Activated T-cell treated with anti-CD3 and anti-CD28 coated beads, Interleukin-2, amount 50 U/mL, for 4 hours (primary cell): Measurements from ENCODE around the gene KRTAP2-1. TPM values are rescaled to one million over a fixed set of nuclear protein-coding genes. Genes with fewer than 3 reads are reported as not detected.
"Not testable (repeated sequence)": the region's sequence is repeated elsewhere in the genome, so short reads cannot be mapped to it uniquely, and the experiment has no call there.

ENCODE experiments used
- ATAC-seq, 2 donors: fragments of 200-7000 bp; cut with Tn5 transposase; one replicate each; pipeline ENCODE4 v1.10.0; 2021
- DNase-seq: peaks from one replicate; pipeline ENCODE4 v3.0.0-alpha.2; 2020
- H3K27me3 Mint-ChIP-seq: one replicate; pipeline ENCODE4 v1.8.0; 2021; ENCODE audit warnings: low read depth, mixed read lengths
- H3K36me3 Mint-ChIP-seq: one replicate; pipeline ENCODE4 v1.8.0; 2022; ENCODE audit warnings: mixed read lengths; ENCODE audit not compliant: insufficient read depth
- H3K4me1 Mint-ChIP-seq: one replicate; pipeline ENCODE4 v1.8.0; 2021; ENCODE audit warnings: low read depth, mixed read lengths
- H3K4me3 Mint-ChIP-seq: one replicate; pipeline ENCODE4 v1.8.0; 2021; ENCODE audit warnings: mild to moderate bottlenecking, moderate library complexity, mixed read lengths
- H3K9me3 Mint-ChIP-seq: one replicate; pipeline ENCODE4 v1.8.0; 2021; ENCODE audit warnings: mixed read lengths
- total RNA-seq, 3 donors: library from RNA; stranded (reverse); gene quantifications; one replicate each; pipeline ENCODE4 v1.2.1, GENCODE V29; 2021

KRTAP2-1 gene
- total RNA-seq, 3 donors from 2014 or later = not detected

- Mint-ChIP-seq H3K9me3 (no peaks in the 10 kb centered on the region), H3K4me1 (no peaks in the 10 kb centered on the region)
These were observed 34.6 kb downstream of the KRTAP2-1 start for GRCh38 chr17:41012326-41013120.

GRCh38 chr17:41010441-41010840 is 36.7 kb downstream of the KRTAP2-1 start:
- Mint-ChIP-seq H3K4me1 (no peaks in the 10 kb centered on the region), H3K4me3 (no peak overlapping the region), H3K9me3 (no peaks in the 10 kb centered on the region), H3K36me3 (no peaks in the 10 kb centered on the region), H3K27me3 (peaks cover 6% of the 10 kb centered on the region)
- DNase-seq (no peak), ATAC-seq (no peak)

More at GRCh38 chr17:41012326-41013120, 34.6 kb downstream of the KRTAP2-1 start:
- H3K36me3 Mint-ChIP-seq = no peaks in the 10 kb centered on the region
- ATAC-seq = no peak
- no peak overlapping the region for H3K4me3 Mint-ChIP-seq
- H3K27me3 Mint-ChIP-seq = peaks cover 4% of the 10 kb centered on the region
- no peak for DNase-seq

- DNase-seq = no peak
- H3K4me3 Mint-ChIP-seq = no peak overlapping the region
- no peak for ATAC-seq
- peaks cover 5% of the 10 kb centered on the region for H3K27me3 Mint-ChIP-seq
- H3K36me3 Mint-ChIP-seq = no peaks in the 10 kb centered on the region
- no peaks in the 10 kb centered on the region for H3K4me1 Mint-ChIP-seq
- no peaks in the 10 kb centered on the region for H3K9me3 Mint-ChIP-seq
These were observed 37.2 kb downstream of the KRTAP2-1 start for GRCh38 chr17:41009936-41010335.

GRCh38 chr17:41009301-41009760 is 37.8 kb downstream of the KRTAP2-1 start:
- Mint-ChIP-seq H3K27me3 (peaks cover 2% of the 10 kb centered on the region), H3K9me3 (no peaks in the 10 kb centered on the region), H3K4me1 (no peaks in the 10 kb centered on the region), H3K36me3 (no peaks in the 10 kb centered on the region), H3K4me3 (no peak overlapping the region)
- DNase-seq = no peak
- ATAC-seq = no peak

- Mint-ChIP-seq H3K27me3 (peaks cover 4% of the 10 kb centered on the region), H3K36me3 (no peaks in the 10 kb centered on the region)
These were observed 38.3 kb downstream of the KRTAP2-1 start, which contains the start of gene KRTAP3-1 for GRCh38 chr17:41008811-41009210. KRTAP3-1 (minus strand) TSS chr17:41009128; CDS start chr17:41009074, 54 bp downstream.

GRCh38 chr17:41004397-41004796 is 42.7 kb downstream of the KRTAP2-1 start:
- Mint-ChIP-seq H3K9me3 (no peaks in the 10 kb centered on the region), H3K4me1 (no peaks in the 10 kb centered on the region), H3K36me3 (no peaks in the 10 kb centered on the region), H3K4me3 (no peak overlapping the region), H3K27me3 (peaks cover 7% of the 10 kb centered on the region)
- DNase-seq = no peak
- no peak for ATAC-seq

More at GRCh38 chr17:41008811-41009210, 38.3 kb downstream of the KRTAP2-1 start, which contains the start of gene KRTAP3-1:
- no peak within 1 kb of the TSS for H3K4me3 Mint-ChIP-seq
- H3K9me3 Mint-ChIP-seq = no peaks in the 10 kb centered on the region
- no peak for DNase-seq
- ATAC-seq = no peak
- no peaks in the 10 kb centered on the region for H3K4me1 Mint-ChIP-seq

GRCh38 chr17:41003926-41004325 is 43.2 kb downstream of the KRTAP2-1 start:
- Mint-ChIP-seq H3K4me1 (no peaks in the 10 kb centered on the region), H3K9me3 (no peaks in the 10 kb centered on the region), H3K36me3 (no peaks in the 10 kb centered on the region), H3K4me3 (no peak overlapping the region), H3K27me3 (peaks cover 12% of the 10 kb centered on the region)
- DNase-seq = no peak
- no peak for ATAC-seq

GRCh38 chr17:41002814-41003213 is 44.3 kb downstream of the KRTAP2-1 start:
- DNase-seq (no peak), ATAC-seq (no peak)
- Mint-ChIP-seq H3K36me3 (no peaks in the 10 kb centered on the region), H3K27me3 (peaks cover 16% of the 10 kb centered on the region), H3K4me1 (no peaks in the 10 kb centered on the region), H3K9me3 (no peaks in the 10 kb centered on the region), H3K4me3 (no peak overlapping the region)

- Mint-ChIP-seq H3K27me3 (peaks cover 21% of the 10 kb centered on the region), H3K36me3 (no peaks in the 10 kb centered on the region), H3K9me3 (no peaks in the 10 kb centered on the region), H3K4me1 (no peaks in the 10 kb centered on the region), H3K4me3 (no peak overlapping the region)
- no peak for DNase-seq
- no peak for ATAC-seq
These were observed 45.3 kb downstream of the KRTAP2-1 start for GRCh38 chr17:41001795-41002194.

- ATAC-seq, H3K36me3 Mint-ChIP-seq, H3K4me3 Mint-ChIP-seq, DNase-seq, H3K4me1 Mint-ChIP-seq, H3K9me3 Mint-ChIP-seq: not testable (repeated sequence)
- H3K27me3 Mint-ChIP-seq = peaks cover 29% of the 10 kb centered on the region
These were observed 47.6 kb downstream of the KRTAP2-1 start, which contains the start of gene KRTAP3-2 for GRCh38 chr17:40999563-40999962. KRTAP3-2 (minus strand) TSS chr17:40999906; CDS start chr17:40999853, 53 bp downstream.

- ATAC-seq = no peak
- Mint-ChIP-seq H3K9me3 (no peaks in the 10 kb centered on the region), H3K36me3 (no peaks in the 10 kb centered on the region), H3K4me1 (no peaks in the 10 kb centered on the region), H3K27me3 (peaks cover 44% of the 10 kb centered on the region), H3K4me3 (no peak overlapping the region)
- DNase-seq = no peak
These were observed 49.8 kb downstream of the KRTAP2-1 start for GRCh38 chr17:40997361-40997760.

GRCh38 chr17:40996829-40997228 is 50.3 kb downstream of the KRTAP2-1 start:
- H3K4me1 Mint-ChIP-seq = no peaks in the 10 kb centered on the region
- no peak overlapping the region for H3K4me3 Mint-ChIP-seq
- H3K27me3 Mint-ChIP-seq = peaks cover 49% of the 10 kb centered on the region
- no peak for DNase-seq
- no peaks in the 10 kb centered on the region for H3K9me3 Mint-ChIP-seq
- no peaks in the 10 kb centered on the region for H3K36me3 Mint-ChIP-seq
- ATAC-seq = no peak
